ENCODE results near the gene APLNR. TPM values are rescaled to one million over a fixed set of nuclear protein-coding genes. Genes with fewer than 3 reads are reported as not detected.
A peak's percentile ranks its signal among the peaks of the same experiment; 100 is the strongest.

Gene APLNR
- total RNA-seq, 2 donors from 2014 or later, result 3.7 to 4.2 TPM

DNA sequence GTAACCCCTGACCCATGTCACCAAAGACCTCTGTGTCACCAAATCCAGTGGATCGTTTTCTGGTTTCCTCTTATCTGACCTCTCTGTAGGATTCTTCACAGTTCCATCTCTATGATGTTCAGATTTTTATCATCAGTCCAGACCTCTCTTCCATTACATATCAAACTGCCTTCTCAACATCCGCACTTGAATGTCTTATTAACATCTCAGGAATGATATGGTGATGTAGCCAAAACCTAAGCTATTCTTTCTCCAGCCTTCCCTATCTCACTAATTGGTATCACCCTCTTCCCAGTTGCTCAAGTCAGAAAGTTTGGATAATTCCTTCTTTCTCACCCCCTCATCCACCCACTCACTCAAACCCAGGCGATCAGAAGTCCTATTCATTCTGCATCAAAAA, 13.4 kb downstream of the APLNR start:
- Mint-ChIP-seq H3K4me3 (no peak overlapping the region), H3K27ac (no peak overlapping the region)

DNA sequence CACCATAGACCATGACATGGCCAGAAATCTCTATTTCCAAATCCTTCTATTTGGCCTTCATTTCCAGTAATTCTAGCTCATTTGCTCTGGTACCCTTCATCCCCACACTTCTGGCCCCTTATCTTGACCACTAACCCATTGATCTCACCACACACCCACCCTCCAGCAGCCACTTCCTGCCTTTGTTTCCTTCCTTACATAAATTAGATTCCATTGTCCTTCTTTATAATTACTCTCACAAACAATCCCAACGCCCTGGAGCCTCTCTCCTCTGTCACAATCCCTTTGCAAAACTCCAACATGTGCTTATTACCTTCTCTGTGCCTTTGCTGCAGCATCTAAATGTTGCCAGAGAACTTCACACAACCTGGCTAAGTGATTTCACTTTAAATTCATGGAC, 14.8 kb downstream of the APLNR start:
- Mint-ChIP-seq H3K27me3 (ENCODE audit: insufficient read depth) (no peaks in the 10 kb centered on the region), H3K4me1 (peaks cover 8% of the 10 kb centered on the region), H3K27ac (no peak overlapping the region), H3K9me3 (peaks cover 4% of the 10 kb centered on the region), H3K4me3 (no peak overlapping the region), H3K36me3 (ENCODE audit: low read depth) (no peaks in the 10 kb centered on the region)
- no peak overlapping the region for H3K27ac ChIP-seq (ENCODE audit: low read depth, low read length)
- no peak for DNase-seq
- peaks cover 14% of the 10 kb centered on the region for H3K4me1 ChIP-seq (ENCODE audit: control insufficient read depth, insufficient read depth, low read length)
- peak overlapping the region; percentile 31 for H3K4me3 ChIP-seq (ENCODE audit: low read length)
- TF ChIP-seq, protein P1, sequence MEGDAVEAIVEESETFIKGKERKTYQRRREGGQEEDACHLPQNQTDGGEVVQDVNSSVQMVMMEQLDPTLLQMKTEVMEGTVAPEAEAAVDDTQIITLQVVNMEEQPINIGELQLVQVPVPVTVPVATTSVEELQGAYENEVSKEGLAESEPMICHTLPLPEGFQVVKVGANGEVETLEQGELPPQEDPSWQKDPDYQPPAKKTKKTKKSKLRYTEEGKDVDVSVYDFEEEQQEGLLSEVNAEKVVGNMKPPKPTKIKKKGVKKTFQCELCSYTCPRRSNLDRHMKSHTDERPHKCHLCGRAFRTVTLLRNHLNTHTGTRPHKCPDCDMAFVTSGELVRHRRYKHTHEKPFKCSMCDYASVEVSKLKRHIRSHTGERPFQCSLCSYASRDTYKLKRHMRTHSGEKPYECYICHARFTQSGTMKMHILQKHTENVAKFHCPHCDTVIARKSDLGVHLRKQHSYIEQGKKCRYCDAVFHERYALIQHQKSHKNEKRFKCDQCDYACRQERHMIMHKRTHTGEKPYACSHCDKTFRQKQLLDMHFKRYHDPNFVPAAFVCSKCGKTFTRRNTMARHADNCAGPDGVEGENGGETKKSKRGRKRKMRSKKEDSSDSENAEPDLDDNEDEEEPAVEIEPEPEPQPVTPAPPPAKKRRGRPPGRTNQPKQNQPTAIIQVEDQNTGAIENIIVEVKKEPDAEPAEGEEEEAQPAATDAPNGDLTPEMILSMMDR (conservative IDR thresholded peaks at IDR 0.05), result no peak
- peaks cover 6% of the 10 kb centered on the region for H3K9me3 ChIP-seq (ENCODE audit: control insufficient read depth, low read length)
- no peak overlapping the region for H3K9ac ChIP-seq (ENCODE audit: extremely low read depth, low read length, poor library complexity, severe bottlenecking)
- no peaks in the 10 kb centered on the region for H3K36me3 ChIP-seq (ENCODE audit: control insufficient read depth, insufficient read depth, low read length)
- 19 to 25% methylated on average over 1 of the region's 1 CpG for WGBS, 2 experiments (ENCODE audit: insufficient coverage in 1 of 2, insufficient read length in 1 of 2)
- no peaks in the 10 kb centered on the region for H3K27me3 ChIP-seq (ENCODE audit: control insufficient read depth, insufficient read depth, low read length, poor library complexity, severe bottlenecking)

More for the DNA sequence above, 13.4 kb downstream of the APLNR start:
- Mint-ChIP-seq H3K27me3 (ENCODE audit: insufficient read depth) (no peaks in the 10 kb centered on the region), H3K4me1 (peaks cover 16% of the 10 kb centered on the region), H3K9me3 (peaks cover 4% of the 10 kb centered on the region), H3K36me3 (ENCODE audit: low read depth) (no peaks in the 10 kb centered on the region)
- H3K36me3 ChIP-seq (ENCODE audit: control insufficient read depth, insufficient read depth, low read length), result no peaks in the 10 kb centered on the region
- no peaks in the 10 kb centered on the region for H3K27me3 ChIP-seq (ENCODE audit: control insufficient read depth, insufficient read depth, low read length, poor library complexity, severe bottlenecking)
- no peak for DNase-seq
- H3K9me3 ChIP-seq (ENCODE audit: control insufficient read depth, low read length), result peaks cover 6% of the 10 kb centered on the region
- H3K27ac ChIP-seq (ENCODE audit: low read depth, low read length), result peak overlapping the region; percentile 39
- H3K4me1 ChIP-seq (ENCODE audit: control insufficient read depth, insufficient read depth, low read length), result peaks cover 14% of the 10 kb centered on the region
- TF ChIP-seq, protein P1 (conservative IDR thresholded peaks at IDR 0.05), result no peak
- 90 to 92% methylated on average over 2 to 3 of the region's 3 CpGs for WGBS, 2 experiments (ENCODE audit: insufficient coverage in 1 of 2, insufficient read length in 1 of 2)
- no peak overlapping the region for H3K4me3 ChIP-seq (ENCODE audit: low read length)
- H3K9ac ChIP-seq (ENCODE audit: extremely low read depth, low read length, poor library complexity, severe bottlenecking), result no peak overlapping the region

DNA sequence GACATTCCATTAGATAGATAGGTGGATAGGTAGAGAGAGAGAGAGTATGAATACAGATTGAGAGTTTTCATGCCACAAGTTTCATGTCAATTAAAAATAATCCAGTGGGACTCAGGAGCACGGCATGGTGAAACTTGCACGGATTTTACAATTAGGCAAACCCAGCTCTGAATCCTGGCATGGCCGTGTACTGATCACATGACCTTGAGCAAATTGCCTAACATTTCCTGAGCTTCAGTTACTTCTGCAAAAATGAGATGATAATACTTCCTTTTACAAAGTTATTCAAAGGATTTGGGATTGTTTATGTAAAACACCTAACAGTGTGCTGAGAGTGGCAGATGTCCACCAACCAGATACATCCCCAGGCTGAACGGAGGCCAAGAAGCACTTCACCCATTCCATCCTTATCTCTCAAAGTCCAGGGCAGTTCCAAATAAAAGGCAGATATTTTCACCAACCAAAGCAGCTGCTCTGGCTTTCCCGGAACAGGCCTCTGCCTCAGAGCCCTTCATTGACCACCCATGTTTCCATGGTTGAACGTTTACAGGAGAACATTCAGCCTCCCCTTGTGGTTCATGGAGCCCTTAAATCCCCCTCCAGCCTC, 17.9 kb downstream of the APLNR start:
- H3K27ac ChIP-seq (ENCODE audit: low read depth, low read length), result no peak overlapping the region
- Mint-ChIP-seq H3K27me3 (ENCODE audit: insufficient read depth) (no peaks in the 10 kb centered on the region), H3K4me3 (no peak overlapping the region), H3K27ac (no peak overlapping the region), H3K4me1 (peaks cover 11% of the 10 kb centered on the region), H3K9me3 (no peaks in the 10 kb centered on the region), H3K36me3 (ENCODE audit: low read depth) (no peaks in the 10 kb centered on the region)
- H3K4me3 ChIP-seq (ENCODE audit: low read length), result no peak overlapping the region
- no peak overlapping the region for H3K9ac ChIP-seq (ENCODE audit: extremely low read depth, low read length, poor library complexity, severe bottlenecking)
- TF ChIP-seq, protein P1 (conservative IDR thresholded peaks at IDR 0.05), result no peak
- H3K9me3 ChIP-seq (ENCODE audit: control insufficient read depth, low read length), result no peaks in the 10 kb centered on the region
- H3K36me3 ChIP-seq (ENCODE audit: control insufficient read depth, insufficient read depth, low read length), result no peaks in the 10 kb centered on the region
- no peaks in the 10 kb centered on the region for H3K27me3 ChIP-seq (ENCODE audit: control insufficient read depth, insufficient read depth, low read length, poor library complexity, severe bottlenecking)
- peaks cover 18% of the 10 kb centered on the region for H3K4me1 ChIP-seq (ENCODE audit: control insufficient read depth, insufficient read depth, low read length)
- WGBS, 2 experiments (ENCODE audit: insufficient coverage in 1 of 2, insufficient read length in 1 of 2), result 90 to 96% methylated on average over 4 to 6 of the region's 6 CpGs
- no peak for DNase-seq

Data from endodermal cell (in vitro differentiated cells).